GM19438 (cell line): ENCODE data around the gene DDX49.
A peak's percentile ranks its signal among the peaks of the same experiment; 100 is the strongest.

Experiments
- ATAC-seq: cut with Tn5 transposase; IDR thresholded peaks from one replicate; pipeline ENCODE4 v1.9.1; 2021; ENCODE audit warnings: low read depth; ENCODE audit not compliant: unreplicated experiment

The DDX49 gene

DNA sequence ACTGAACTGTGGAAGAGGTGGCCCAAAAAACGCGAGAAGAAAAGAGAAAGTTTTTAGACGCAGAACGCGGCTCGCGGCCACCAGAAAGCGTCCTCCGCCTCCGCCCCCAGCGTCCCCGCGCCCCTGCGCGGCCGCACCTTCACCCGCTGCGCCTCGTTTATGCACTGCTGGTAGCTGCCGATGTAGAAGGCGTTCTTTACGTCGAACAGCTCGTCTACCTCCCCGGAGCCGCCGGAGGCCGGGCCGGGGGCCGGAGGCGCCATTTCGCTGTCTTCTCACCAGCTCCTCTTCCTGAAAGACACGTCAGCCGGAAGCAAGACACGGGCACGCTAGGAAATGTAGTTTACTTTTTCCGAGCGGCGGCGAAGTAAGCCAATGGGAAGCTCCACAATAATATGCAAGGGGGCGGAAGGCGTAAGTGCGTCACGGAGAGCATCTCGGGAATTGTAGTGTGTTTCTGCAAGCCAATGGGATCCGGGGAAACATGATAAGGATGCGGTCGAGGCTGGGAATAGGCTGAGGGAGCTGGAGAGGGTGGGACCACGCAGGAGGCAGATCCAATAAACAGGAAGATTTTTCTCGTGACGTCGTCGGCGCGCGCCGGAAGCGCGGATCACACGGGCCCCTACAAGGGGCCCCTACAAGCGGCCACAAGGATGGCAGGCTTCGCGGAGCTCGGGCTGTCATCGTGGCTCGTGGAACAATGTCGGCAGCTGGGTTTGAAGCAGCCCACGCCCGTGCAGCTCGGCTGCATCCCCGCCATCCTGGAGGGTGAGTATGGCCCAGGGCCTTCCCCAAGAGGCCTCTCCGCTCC, at the start of gene DDX49, which contains the start of gene COPE:
Gene DDX49 (plus strand): TSS at position 630 of the 814 bp plus-strand sequence. CDS start 27 bp downstream, at position 657.
Gene COPE (minus strand): TSS at position 302 of the 814 bp plus-strand sequence. CDS start 39 bp downstream, at position 263.
- ATAC-seq = peak; percentile 89

- ATAC-seq = no peak
These were observed 49.6 kb upstream of the DDX49 start for GRCh38 chr19:18869781-18870530.

DNA sequence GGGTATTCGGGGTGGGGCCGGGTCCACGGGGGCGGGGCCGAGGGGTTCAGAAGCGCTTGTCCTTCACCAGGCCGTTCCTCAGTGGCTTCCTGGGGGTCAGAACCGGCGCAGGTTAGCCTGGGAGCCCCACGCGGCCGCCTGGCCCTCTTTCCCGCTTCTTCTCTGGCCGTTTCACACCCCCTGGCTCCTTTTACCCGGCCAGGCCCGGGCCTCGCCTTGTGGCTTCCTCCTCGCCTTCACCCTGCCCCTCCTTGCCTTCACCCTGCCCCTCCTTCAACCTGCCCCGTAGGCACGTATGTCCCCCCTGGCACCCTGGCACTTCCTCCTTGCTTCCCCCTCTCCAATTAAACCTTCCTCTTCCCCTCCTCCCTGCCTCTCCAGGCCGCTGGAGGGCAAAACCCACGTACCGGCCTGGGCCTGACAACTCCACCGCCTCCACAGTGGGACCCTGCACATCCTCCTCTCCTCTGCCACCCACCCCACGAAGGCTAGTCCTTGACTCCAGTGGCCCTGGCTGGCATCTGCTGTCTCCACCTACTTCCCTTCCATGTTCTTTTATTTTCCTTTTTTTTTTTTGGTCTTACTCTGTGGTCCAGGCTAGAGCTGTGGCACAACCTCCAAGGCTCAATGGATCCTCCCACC, 48.9 kb upstream of the DDX49 start:
- ATAC-seq = no peak

DNA sequence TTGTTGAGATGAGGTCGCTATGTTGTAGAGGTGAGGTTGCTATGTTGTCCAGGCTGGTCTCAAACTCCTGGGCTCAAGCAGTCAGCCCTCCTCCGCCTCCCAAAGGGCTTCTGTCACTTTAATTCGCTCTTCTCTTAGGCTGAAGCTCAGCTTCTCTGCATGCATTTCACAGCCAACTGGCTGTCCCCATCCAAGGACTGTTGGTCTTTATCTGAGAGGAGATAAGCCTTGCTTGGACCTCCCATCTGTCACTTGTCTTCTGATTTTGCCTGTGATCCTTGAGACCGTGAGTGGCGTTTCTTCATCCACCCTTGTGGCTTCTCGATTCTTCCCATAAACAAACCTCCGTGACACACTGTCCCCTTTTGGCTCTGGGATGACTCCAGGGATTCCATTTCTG, 48.0 kb upstream of the DDX49 start:
- no peak for ATAC-seq

- no peak for ATAC-seq
These were observed 43.8 kb upstream of the DDX49 start for GRCh38 chr19:18875726-18876125.

GRCh38 chr19:18876865-18877264, 42.6 kb upstream of the DDX49 start:
- no peak for ATAC-seq

DNA sequence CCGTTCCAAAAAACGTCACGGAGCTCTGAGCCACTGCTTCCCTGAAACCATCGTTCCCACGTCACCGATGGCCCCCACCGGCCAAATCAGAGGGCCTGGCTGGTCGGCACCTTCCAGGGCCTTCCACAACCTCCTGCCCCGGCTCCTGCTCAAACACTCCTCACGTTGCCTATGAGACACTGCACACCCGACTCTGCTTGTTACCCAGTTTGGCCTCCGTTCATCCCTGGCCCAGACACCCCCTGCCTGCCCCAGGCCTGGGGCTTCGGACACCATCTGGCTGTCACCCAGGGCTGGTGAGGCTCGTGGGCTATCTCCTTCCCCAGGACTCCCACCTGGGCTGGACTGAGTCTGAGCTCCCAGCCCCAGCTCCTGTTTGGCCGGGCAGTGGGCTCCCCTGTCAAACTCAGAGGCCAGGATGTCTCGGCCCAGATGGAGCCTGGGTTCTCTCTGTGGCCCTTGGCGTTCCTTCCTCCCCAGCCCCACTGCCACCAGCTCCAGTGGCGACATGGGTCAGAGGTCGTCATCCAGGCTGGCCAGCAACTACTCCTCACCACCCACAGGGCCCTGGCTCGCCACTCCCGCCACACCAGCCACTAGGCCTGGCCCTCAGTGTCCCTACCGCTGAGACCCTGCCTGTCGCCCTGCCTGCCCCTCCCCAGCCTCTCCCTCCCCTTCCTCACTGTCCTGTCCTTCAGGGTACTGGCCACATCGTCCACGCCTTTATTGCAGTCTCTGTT, 41.3 kb upstream of the DDX49 start:
- no peak for ATAC-seq

DNA sequence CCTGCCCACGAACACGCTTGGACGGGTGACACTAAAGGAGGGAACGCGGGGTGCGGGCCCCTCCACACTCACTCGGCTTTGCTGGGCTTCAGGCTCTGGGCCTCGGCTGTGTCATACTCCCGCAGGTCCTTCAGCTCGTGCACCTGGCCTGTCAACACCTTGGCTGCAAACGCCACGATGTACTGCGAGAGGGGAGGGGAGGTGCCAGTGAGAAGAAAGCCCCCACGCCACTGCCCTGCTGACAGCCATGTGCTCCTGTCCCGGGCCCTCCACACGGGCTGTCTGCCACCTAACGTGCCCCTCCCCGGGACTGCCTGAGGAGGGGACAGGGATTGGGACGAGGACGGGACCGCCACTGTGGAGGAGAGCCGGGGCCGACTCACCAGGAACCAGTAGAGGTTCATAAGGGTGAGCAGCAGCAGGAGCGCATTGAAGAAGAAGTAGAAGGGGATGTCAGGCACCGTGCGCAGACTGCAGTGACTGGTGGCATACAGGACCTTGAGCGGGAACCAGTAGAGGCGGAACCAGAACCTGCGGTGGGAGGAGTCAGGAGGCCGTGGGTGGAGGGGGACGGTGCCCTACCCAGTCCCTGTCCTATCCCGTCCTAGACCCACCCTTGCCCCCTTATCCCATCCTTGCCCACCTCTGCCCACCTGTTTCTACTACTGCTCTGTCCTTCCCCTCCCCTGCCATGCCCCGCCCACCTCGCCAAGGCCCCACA, 40.5 kb upstream of the DDX49 start:
- no peak for ATAC-seq

- ATAC-seq = no peak
These were observed 39.7 kb upstream of the DDX49 start for GRCh38 chr19:18879579-18880373.

DNA sequence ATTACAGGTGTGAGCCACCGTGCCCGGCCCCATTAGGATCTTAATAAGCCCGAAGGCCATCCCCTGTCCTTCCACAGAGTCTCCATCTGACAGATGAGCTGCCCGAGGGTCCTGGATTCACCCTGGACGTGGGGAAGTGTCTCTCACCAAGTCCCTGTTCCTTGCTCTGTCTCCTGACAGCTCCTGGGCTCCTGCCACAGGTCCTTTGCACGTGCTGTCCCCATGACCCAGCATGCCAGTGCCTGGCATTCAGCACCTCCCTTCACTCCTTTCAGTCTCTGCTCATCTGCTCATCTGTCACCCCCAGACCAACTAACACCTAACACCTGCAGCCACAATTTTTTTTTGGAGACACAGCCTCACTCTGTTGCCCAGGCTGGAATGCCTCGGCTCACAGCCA, 38.0 kb upstream of the DDX49 start:
- no peak for ATAC-seq

GRCh38 chr19:18883526-18884304, 35.8 kb upstream of the DDX49 start:
- ATAC-seq = no peak

DNA sequence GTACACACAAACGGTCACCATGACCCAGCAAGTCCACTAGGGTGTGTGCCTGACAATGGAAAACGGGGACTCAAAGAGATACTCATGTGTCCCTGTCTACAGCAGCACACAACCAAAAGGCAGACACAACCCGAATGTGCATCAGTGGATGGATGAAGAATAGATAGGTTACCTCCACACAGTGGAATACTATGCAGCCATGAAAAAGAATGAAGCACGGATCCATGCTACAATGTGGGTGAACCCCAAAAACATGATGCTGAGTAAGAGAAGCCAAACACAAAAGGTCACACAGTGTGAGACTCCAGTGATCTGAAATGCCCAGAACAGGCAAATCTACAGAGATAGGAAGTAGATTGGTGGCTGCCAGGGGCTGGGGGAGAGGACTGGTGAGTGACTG, 32.5 kb upstream of the DDX49 start:
- no peak for ATAC-seq

DNA sequence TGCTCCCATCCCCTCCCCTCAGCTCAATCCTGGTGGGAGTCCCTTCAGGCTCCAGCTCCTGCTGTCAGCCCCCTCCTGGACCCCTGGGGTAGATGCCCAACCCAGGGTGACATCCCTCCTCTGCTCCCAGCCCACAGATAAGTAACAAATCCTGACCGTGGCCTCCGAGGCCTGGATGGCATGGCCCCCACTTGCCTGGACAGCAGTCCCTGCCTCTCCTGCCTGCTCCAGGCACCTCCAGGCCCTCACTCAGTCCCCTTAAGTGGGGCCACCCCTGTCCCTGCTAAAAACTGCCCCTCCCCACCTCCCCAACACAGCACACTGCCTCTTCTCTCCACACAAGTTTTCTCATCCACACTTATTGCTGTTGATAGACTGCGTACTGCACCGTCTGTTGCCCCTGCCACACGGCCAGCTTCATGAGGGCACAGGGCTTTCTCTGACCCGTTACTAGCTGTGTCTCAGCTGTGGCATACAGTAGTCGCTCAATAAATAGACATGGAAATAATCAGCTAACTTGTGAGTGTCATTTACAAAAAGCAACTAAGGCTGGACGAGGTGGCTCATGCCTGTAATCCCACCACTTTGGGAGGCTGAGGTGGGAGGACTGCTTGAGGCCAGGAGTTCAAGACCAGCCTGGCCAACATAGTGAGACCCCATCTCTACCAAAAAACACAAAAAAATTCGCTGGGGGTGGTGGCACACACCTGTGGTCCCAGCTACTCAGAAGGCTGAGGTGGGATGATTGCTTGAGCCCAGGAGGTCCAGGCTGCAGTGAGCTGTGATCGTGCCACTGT, 29.4 kb upstream of the DDX49 start:
- ATAC-seq = no peak

GRCh38 chr19:18893587-18894253, 25.8 kb upstream of the DDX49 start:
- no peak for ATAC-seq

DNA sequence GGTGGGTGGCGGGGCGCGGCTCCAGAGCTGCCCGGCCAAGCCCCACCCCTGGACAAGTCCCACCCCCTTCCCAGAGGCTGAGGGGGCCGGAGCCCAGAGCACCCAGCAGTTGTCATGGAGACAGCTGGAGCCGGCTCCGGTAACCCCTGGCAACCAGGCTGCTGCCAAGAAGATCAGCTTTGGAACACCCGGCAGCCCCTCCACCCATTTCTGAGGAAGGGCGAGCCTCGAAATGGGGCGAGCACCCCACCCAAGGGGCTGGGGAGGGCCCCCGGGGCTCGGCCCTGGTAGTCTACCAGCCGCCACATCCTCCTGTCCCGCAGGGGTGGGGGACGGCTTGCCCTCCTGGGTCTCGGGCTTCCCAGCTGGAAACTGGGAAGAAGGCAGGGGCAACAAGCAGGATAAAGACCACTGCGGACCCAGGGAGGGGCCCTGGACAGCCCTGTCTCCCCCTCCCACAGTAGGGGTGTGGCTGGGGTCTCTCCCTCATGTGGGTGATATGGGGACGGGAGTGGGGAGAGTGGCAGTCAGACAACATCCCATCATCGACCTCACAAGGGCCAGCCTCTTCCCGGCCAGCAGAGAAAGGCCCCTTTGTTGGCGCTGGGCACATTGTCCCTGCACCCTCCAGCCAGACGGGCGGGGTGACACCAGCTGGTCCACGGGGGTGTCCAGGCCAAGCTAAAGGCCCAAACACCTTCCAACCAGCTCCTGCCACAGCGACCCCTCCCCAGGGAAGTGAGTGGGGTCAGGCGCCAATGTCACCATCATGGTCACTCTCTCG, 25.1 kb upstream of the DDX49 start:
- no peak for ATAC-seq
